ENCODE measurements around the gene NPHP4.

NPHP4 gene

DNA sequence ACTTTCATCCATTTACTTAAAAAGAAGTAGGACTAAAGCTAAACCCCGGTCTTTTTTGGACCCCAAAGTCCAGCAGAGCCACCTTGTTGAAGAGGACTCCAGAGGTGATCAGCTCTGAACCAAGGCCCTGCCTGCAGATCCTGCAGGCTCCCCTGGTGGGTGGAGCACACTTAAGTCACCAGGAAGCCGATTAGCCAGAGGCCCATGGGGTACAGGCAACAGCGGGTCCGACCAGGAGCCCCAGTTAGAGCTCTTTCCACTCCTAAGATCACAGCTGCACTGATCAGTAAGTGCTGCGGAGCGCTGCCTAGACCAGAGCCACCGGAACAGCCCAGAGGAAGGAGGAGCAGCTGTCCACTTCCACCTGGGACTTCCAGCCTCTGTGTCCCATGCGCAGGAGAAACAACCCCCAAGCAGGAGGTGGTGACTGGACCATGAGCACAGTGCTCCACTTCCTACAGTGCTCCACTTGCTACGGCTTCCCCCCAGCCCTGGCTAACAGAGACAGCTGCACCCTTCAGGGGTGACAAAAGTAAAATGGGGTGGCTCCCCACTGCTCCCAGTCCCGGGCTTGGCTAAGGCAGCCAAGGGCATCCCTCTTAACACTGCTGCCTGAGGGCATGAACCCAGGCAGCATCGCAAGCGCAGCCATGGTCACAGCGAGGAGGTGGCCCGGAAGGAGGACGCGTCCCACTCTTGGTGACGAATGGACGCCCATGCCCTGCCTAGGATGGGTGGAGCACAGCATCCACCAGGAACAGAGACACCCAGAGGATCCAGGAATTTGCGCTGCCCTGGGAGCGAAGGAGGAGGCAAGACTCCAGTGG is 58.0 kb downstream of the NPHP4 start:
- no peak for DNase-seq (ENCODE audit: low spot score)

DNA sequence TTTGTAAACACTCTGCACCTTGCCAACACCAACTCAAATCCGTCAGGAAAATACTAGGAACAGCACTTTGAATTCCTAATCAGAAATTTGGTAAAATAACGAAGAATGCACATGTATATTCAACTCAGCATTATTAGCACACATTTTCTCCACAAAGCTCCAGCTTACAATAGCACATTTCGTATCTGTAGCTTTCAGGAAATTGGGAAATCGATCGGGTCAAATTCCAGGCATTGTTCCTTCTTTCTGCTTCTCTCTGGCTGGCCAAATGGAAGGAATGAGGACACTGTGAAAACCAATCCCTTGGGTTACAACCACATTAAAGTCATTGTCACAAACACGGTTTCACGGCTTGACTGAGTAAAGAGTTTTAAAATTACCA is 58.6 kb downstream of the NPHP4 start:
- peak; percentile 71 for DNase-seq (ENCODE audit: low spot score)

DNA sequence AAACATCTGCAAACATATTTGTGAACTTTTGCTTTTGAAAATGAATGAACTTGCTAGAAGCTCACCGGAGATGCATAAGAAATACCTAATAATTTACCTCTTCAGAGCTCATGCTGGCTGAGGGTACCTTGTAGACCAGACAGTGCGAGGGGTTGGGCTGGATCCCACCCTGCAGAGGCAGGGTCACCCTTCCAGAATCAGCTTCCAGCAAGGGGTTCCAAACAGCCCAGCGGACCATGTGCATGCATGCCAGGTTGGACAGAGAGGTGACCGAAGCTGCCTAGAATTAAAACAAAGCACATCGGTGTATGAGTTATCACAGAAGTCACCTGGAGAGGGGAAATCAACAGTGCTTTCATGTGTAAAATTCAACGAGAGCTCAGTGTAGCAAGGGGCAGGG is 59.2 kb downstream of the NPHP4 start:
- DNase-seq (ENCODE audit: low spot score), result no peak

DNA sequence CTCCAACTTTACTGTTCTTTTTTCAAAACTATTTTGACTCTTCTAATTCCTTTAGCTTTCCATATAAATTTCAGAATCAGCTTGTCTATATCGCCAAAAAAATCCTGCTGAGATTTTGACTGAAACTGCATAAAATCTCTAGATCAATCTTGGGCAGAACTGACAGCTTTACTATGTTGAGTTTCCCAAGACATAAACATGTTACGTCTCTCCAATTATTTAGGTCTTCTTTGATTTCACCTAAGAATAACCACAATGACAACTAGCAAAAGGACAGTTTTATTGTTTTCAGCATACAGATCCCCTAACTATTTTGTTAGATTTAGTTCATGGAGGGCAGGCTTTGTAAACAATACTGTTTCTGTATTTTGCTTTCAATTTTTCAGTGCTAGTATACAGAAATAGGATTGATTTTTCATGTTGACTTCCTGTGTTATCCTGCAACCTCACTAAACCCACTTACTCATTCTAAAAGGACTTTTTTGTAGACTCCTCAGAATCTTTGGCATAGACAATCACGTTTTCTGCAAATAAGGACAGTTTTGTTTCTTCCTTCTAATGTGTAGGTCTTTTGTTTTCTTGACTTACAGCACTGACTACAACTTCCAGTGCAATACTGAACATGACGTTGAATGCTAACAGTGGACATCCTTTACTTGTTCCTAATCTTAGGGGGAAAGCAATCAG is 63.4 kb downstream of the NPHP4 start:
- DNase-seq (ENCODE audit: low spot score), result no peak

DNA sequence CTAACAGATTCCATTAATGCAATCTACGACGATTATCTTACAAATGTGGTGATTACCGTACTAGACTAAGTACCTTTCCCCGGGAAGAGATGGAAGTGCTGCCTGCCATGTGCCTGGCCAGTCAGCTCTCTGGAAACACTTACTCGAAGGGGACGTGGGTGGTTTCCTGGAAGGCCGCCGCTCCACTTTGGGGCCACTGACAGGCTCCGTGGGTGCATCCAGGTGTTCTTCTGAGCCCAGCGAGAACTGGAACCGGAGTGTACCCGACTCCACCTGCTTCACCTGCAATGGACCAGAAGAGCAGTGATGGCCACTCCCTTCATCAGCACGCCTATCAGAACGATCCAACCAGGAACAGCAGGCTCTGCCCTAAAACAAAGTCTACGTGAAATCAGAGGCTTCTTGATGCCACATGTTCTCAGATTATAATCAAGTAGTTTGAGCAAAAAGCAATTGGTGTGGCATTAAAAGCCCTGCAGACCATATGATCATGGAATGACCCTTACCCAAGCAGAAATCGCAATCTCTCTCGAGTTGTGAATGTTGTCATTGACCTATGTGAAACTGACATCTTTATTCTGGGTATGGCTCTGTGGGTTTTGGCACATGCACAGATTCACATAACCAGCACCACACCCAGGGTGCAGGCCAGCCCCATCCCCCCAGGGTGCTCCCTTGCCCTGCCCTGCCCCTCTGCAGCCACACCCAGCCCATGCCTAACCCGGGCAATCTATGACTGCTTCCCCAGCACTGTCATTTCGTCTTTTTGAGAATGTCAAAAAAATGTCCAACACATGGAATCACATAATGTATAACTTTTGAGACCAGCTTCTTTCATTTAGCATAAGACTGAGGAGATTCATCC is 64.5 kb downstream of the NPHP4 start:
- no peak for DNase-seq (ENCODE audit: low spot score)

DNA sequence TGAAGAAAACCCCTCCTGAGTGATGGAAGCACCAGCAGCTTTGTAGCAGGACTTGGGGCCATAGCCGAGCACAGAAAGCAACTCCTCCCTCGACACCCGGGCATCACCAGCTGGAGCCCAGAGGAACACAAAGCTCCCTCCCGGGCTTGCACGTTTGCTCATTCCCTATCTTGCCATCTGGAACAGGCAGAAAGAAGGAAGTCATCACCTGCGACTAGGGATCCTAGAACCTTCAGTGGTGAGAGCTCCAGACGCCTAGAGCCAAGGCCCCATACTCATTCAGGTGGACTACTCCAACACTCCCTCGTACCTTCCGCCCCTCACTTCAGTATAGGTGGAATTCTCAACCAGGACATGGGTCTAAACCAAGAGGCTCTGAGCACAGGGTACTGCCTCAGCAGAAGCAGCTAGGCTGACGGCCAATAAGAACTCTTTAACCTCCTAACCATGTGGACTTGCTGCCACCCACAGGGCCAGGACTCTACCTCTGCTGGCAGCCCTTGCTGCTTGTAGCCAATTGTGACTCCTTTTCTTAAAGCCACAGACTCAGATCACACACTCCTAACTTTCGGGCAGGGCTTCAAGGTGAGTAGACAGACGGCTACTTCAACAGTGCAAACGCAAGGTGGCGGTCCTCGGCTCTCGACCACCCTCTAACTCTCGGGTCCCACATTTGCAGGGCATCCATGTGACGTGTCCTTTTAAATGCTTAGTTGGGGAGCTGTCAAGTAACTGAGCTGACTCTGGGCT is 65.4 kb downstream of the NPHP4 start:
- no peak for DNase-seq (ENCODE audit: low spot score)

DNA sequence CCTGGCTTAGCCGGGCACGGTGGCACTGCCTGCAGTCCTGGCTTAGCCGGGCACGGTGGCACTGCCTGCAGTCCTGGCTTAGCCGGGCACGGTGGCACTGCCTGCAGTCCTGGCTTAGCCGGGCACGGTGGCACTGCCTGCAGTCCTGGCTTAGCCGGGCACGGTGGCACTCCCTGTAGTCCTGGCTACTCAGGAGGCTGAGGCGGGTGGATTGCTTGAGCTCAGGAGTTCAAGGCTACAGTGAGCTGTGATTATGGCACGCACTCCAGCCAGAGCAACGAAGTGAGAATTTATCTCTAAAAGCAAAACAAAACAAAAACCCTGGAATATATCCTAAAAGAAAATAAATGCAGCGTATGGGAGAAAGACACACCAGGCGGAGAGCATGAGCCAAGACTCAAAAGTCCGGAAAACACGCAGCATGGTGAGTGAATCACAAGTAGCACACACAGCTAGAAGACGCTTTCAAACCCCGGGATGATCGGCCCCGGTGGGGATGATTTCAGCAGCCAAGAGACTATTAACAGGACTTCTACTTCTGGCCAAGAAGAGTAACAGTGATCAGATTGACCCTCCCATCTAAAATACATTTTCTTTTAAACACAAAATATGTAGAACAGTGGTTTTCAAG is 69.4 kb downstream of the NPHP4 start:
- peak; percentile 76 for DNase-seq (ENCODE audit: low spot score)

DNA sequence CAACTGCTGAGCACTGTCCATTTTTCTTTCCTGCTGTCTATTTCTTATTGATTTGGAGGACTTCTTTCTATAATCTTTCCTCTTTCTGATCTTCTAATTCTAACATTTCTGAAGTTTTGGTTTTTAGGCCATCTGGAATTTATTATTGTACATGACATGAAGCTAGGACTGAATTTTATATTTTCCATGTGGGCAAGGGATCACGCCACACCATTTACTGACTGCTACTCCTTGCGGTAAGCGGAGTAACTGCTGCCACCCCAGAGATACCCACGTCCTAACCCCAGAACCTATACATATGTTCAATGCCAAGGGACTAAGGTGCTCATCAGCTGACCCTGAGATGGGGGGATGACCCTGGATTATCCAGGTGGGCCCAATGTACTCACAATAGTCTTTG is 70.6 kb downstream of the NPHP4 start:
- peak; percentile 6 for DNase-seq (ENCODE audit: low spot score)

DNA sequence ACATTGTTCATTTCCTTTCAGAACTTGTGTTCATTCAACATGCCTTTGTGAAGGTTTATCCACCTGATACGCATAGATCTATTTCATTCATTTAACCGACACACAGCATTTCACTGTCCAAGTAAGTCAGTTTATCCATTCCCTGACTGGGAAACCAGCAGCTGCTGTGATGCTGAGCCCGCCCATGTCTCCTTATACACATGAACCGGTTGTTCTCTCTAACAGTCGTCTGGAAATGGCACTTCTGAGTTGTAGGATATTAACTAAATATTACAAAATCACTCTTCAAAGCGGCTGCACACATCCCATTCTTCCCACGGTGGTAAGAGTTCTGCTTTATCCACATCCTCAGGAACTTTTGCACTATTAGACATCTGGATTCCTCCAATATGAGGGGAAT is 71.1 kb downstream of the NPHP4 start:
- DNase-seq (ENCODE audit: low spot score), result no peak

DNA sequence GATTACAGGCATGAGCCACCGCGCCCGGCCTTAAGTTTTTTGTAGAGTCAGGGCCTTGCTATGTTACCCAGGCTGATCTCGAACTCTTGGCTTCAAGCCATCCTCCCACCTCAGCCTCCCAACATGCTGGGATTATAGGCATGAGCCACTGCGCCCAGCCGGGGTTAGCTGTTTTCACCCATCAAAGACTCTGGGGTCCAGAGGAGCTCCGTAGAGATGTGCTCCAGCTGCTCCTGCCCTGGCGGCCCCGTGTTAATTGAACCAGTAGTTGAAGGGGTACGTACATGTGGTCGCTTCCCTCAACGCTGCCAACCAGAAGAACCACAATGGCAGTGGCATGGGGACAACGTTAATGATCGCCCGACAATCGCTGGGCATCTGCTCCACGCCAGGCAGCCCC is 72.0 kb downstream of the NPHP4 start:
- DNase-seq (ENCODE audit: low spot score), result no peak

DNA sequence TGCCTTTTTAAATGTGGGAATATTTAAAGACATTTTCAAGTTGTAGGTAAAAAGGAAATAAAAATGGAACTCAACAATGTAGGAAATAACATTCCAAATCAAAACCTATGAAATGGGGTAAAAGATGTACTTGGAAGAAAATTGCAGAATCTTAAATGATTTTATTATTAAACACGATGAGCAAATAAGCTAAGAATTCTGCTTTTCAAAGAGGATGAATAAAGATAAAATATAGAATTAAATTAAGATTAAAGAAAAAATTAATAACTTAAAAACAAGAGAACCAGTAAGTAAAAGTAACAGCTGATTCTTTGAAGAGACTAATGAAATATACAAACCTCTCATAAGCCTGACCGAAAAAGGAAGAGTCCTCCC is 74.0 kb downstream of the NPHP4 start:
- no peak for DNase-seq (ENCODE audit: low spot score)

DNA sequence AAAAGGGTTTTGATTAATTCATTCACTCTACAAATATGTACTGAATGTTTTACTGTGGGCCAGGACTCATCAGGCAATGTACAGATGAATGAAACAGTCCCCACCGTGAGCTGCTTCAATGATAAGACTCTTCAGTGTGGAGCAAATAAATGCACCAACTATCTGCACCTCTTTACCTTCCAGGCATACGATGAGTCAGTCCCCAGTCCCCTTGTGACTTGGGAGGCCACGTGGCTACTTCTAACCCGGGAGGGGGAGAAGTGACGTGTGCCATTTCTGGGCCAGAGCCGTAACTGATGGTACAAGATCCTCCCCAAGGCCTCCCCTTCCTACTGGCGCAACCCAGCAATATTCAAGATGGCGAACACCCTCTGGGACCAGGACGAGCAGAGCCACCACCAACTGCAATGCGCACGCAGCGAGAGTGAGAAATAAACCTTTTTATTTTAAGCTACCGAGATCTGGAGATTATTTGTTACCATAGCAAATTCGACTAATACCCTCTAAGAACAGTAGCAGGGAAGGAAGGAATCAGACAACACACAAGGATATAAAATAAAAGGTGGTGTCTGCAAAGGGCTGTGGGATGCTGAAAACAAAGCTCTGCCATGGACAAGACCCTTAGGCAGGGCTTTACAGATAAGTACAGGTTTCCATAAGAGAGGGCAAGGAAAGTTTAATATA is 74.5 kb downstream of the NPHP4 start:
- no peak for DNase-seq (ENCODE audit: low spot score)

DNA sequence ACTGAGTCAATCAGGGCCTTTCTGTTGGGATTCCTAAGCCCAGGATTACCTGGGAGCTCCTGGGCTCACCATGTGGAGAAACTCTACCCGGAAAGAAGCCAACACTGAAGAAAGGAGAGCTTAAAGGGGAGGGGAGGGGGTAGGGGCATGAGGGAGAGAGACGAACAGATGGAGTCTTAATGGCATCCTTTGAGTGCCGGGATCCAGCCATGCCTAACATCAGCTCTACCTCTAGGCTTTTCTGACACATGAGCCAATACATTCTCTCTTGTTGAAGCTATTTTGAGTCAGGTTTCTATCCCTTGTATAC is 75.0 kb downstream of the NPHP4 start:
- no peak for DNase-seq (ENCODE audit: low spot score)

DNA sequence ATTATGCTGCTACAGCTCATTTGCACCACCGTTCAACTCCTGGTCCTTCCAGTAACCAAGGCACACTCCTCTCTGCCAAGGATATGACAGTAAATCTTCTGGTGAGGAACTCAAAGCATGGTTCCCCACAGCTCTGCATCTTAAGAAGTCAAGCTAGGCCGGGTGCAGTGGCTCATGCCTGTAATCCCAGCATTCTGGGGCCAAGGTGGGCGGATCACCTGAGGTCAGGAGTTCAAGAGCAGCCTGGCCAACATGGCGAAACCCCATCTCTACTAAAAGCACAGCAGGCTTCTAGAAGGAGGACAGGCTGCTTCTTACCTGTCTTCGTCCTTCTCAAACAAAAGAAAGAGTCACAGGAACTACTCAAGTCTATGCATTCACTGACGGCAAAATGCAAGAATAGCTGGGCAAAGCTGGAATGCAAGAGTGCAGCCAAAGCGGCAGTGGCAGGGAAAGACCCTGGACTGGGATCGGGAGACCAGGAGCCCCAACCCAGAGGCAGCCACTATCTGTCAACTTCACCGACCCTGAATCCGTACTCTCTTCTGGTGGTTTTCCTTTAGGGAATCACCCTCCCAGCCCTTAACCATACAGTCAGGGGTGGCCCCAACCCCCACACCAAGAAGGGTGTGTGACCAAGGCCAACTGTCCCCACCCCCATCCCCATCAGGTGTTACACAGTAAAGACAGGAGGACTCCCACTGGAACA is 75.5 kb downstream of the NPHP4 start:
- DNase-seq (ENCODE audit: low spot score), result no peak

DNA sequence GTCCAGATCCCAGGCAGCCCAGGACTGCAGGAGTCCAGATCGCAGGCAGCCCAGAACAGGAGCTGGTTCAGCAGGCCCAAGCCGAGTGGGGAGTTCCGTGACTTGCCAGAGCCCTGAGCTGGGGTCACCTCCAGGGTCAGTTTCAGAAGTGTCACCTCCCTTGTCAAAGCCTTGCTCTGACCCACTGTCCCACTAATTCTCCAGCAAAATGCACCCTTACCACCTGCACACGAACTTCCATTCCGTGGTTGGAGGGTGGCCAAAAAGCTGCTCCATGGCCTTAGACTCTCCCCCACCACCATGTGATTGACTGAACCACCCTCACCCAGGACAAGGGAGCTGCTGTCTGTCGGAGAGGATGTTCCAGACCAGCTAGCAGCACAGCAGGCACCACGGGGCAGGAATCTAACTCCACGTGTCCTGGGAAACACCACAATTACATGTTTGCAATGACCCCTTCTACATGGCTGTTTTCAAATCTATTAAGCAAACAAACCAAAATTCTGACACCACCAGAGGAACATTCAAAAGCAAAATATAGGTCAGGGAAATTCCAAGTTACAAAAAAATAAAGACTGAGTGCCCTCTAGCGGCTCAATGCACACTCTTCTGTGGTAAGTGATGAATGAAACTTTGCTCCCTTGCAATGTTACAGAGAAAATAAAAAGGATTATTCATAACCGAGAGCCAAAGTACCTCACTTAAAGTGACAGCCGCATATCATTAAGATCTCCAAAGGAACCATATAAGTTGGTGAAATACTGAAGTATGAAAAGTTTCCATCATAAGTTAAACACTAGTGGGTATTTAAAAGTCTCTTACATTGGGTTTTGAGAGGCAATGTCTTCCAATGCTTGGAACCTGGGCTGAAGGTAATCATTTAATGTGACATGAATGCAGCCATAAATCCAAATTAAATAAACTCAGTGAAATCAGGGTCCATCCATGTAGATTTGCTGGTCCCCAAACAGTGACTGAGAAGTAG is 76.3 kb downstream of the NPHP4 start:
- peak; percentile 75 for DNase-seq (ENCODE audit: low spot score)

DNA sequence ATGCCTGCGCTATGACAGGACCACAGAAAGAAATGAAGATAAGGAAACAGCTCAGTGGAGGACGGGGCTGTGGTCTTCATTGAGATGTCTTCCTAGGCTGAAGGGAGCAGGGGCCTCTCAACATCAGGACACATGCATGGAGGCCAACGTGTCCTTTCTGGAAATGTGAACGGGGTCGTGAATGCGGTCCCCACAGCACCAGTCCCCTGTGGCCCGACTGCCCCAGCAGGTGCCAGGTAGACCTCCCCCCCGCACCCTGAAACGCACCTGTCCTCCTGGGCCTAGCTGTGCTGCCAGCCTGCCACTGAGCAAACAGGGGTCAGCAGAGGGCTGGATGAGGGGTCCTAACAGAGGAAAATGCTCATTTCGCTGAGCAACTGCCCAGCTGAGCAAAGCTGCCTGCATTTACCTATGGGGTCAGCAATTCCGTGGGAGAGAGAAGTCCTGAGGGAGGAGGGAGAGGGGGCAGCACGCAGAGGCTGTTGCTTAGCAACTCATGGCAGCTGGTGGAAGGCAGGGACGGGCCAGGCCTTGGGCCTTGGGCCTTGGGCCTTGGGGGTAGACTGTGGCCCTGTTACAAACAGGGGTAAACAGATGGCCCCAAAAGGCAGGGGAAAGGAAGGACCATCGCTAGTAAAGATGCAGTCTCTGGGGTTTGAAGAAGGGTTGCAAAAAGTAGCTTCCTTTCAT is 77.4 kb downstream of the NPHP4 start:
- no peak for DNase-seq (ENCODE audit: low spot score)

DNA sequence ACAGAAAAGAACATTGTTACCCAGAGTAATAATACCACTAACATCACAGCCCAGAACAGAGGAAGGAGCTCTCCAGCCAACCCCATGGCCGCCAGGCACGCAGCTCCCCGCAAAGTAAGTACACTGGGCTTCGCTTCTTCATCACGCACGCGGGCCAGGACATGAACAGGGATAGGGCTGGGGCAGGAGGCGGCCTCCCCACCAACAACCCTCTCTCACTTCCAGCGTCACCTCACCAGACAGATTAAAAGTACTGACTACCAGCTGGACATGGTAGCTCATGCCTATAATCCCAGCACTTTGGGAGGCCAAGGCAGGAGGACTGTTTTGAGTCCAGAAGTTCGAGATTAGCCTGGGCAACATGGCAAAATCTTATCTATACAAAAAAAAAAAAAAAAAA is 78.3 kb downstream of the NPHP4 start:
- no peak for DNase-seq (ENCODE audit: low spot score)

DNA sequence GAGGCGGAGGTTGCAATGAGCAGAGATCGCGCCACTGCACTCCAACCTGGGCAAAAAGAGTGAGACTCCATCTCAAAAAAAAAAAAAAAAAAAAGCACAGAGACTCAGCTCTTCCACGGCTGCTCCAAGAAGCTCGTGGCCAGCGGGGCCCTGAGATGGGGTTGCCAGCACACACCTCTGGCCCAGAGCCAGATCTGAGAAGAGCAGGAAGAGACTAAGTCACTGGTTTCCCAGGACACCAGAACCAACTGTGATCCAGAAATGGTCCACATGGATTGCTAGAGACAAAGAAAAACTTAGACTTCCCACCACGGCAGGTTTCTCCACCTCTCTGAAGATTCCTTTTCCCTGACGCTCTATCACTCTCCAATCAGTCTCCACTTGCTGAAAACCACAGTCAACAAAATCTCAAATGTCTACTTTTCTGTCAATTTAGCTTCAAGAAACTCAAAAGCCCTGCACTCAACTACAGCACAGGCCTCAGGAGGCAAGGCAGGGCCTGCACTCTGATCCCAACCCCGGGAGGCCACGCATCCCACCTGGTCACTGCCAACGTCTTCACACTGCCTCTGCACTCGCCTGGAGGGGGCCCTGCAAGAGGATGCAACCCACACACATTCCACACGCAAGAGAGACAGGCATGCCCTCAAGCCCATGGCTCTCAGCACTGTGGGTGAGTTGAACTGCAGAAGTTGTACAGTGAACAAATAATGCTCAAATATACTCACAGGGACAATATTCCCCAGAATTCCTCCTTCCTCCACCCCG is 79.0 kb downstream of the NPHP4 start:
- DNase-seq (ENCODE audit: low spot score), result peak; percentile 8
